CD8-positive, alpha-beta memory T cell (primary cell): Measurements from ENCODE around the gene PRCD. TPM values are rescaled to one million over a fixed set of nuclear protein-coding genes. Genes with fewer than 3 reads are reported as not detected.
"Not testable (repeated sequence)": the region's sequence is repeated elsewhere in the genome, so short reads cannot be mapped to it uniquely, and the experiment has no call there.

ENCODE experiments used
- CTCF ChIA-PET: fragments of 350-600 bp; sonication (Branson Sonifier 250); formaldehyde crosslinking; loops from one replicate; lab custom pipeline; 2021; ENCODE audit warnings: antibody characterized with exemption; lab: Charles Lee
- POLR2A ChIA-PET: fragments of 350-600 bp; sonication (Branson Sonifier 250); formaldehyde crosslinking; loops from one replicate; lab custom pipeline; 2021; ENCODE audit warnings: antibody characterized with exemption; lab: Charles Lee
- DNase-seq, 5 donors: peaks; one replicate each; pipeline versions ENCODE4 v3.0.0 to v3.0.0-alpha.2; 2020 to 2022; ENCODE audit warnings: mixed read lengths in 1 of 5
- H3K27ac ChIP-seq: one replicate; pipeline ENCODE4 v1.7.0; 2013; ENCODE audit warnings: low read depth, mild to moderate bottlenecking, low read length, moderate library complexity
- H3K27me3 ChIP-seq: 2 replicates; pipeline ENCODE4 v1.7.0; 2013; ENCODE audit warnings: low read length, mild to moderate bottlenecking; ENCODE audit not compliant: insufficient read depth, poor library complexity, severe bottlenecking
- H3K36me3 ChIP-seq: 2 replicates; pipeline ENCODE4 v1.7.0; 2013; ENCODE audit warnings: mild to moderate bottlenecking, low read length, moderate library complexity; ENCODE audit not compliant: insufficient read depth
- H3K4me1 ChIP-seq: 2 replicates; pipeline ENCODE4 v1.7.0; 2013; ENCODE audit warnings: mild to moderate bottlenecking, low read length, moderate library complexity; ENCODE audit not compliant: insufficient read depth
- H3K4me3 ChIP-seq: 2 replicates; pipeline ENCODE4 v1.7.0; 2013; ENCODE audit warnings: mild to moderate bottlenecking, low read length
- H3K9me3 ChIP-seq: 2 replicates; pipeline ENCODE4 v1.7.0; 2013; ENCODE audit warnings: mild to moderate bottlenecking, low read length
- H3K27ac Mint-ChIP-seq, 8 donors: one replicate each; pipeline ENCODE4 v1.8.0; 2020 to 2021; ENCODE audit warnings: mixed read lengths in 8 of 8, mild to moderate bottlenecking in 6 of 8, inconsistent platforms in 3 of 8, moderate library complexity in 3 of 8
- H3K27me3 Mint-ChIP-seq, 2 donors: one replicate each; pipeline ENCODE4 v1.8.0; 2020 to 2021; ENCODE audit warnings: mixed read lengths in 2 of 2, mild to moderate bottlenecking in 1 of 2, moderate library complexity in 1 of 2
- H3K36me3 Mint-ChIP-seq, 3 donors: one replicate each; pipeline ENCODE4 v1.8.0; 2020 to 2021; ENCODE audit warnings: mixed read lengths in 3 of 3, inconsistent platforms in 1 of 3, mild to moderate bottlenecking in 1 of 3
- H3K4me1 Mint-ChIP-seq, 3 donors: one replicate each; pipeline ENCODE4 v1.8.0; 2020 to 2021; ENCODE audit warnings: mixed read lengths in 3 of 3, inconsistent platforms in 1 of 3, mild to moderate bottlenecking in 1 of 3
- H3K4me3 Mint-ChIP-seq, 7 donors: one replicate each; pipeline ENCODE4 v1.8.0; 2020 to 2021; ENCODE audit warnings: mixed read lengths in 7 of 7, mild to moderate bottlenecking in 6 of 7, moderate library complexity in 4 of 7, inconsistent platforms in 2 of 7
- H3K9me3 Mint-ChIP-seq, 5 donors: one replicate each; pipeline ENCODE4 v1.8.0; 2020 to 2022; ENCODE audit warnings: mixed read lengths in 5 of 5, mild to moderate bottlenecking in 3 of 5, moderate library complexity in 2 of 5, inconsistent platforms in 1 of 5
- polyA plus RNA-seq: library from polyadenylated mRNA; unstranded; fragments of 300-500 nt; fragmentation: Illumina TruSeq; gene quantifications from one replicate; pipeline ENCODE4 v1.2.3, GENCODE V29; 2021
- total RNA-seq, 2 experiments: library from RNA; stranded (reverse); gene quantifications; one replicate each; pipeline ENCODE4 v1.2.3, GENCODE V29; 2021

The PRCD gene
- total and polyA plus RNA-seq, 3 experiments from 2014 or later = 0.38 to 1.2 (median 0.53) TPM

- Histone ChIP-seq H3K27ac (peak overlapping the region; percentile 91), H3K4me3 (peak overlapping the region; percentile 76), H3K4me1 (peaks cover 49% of the 10 kb centered on the region), H3K9me3 (no peaks in the 10 kb centered on the region), H3K27me3 (no peaks in the 10 kb centered on the region), H3K36me3 (peaks cover 11% of the 10 kb centered on the region)
- Mint-ChIP-seq H3K36me3 (peaks cover 4 to 50% (median 8%) of the 10 kb centered on the region in 3 donors), H3K9me3 (no peaks in the 10 kb centered on the region), H3K4me1 (peaks cover 63 to 71% (median 67%) of the 10 kb centered on the region in 3 donors), H3K4me3 (peak overlapping the region; percentile 97 to 99 (median 99)), H3K27me3 (no peaks in the 10 kb centered on the region), H3K27ac (peak overlapping the region; percentile 96 to 100 (median 99))
- ChIA-PET CTCF (interaction anchor here (0.8 to 7.6 kb wide), 18 partner anchors 11 to 159 kb away, joined by 3 to 55 read pairs (median 4); partner anchors contain the start of genes PRCD and ST6GALNAC2), POLR2A (interaction anchor here (0.6 to 2.0 kb wide), 8 partner anchors 11 to 114 kb away, joined by 3 to 5 read pairs (median 4); partner anchors contain the start of gene RHBDF2)
- DNase-seq = peak; percentile 85 to 96 (median 93)
Observed at GRCh38 chr17:76557368-76558197, 17.7 kb downstream of the PRCD start.

- no peaks in the 10 kb centered on the region for H3K27me3 Mint-ChIP-seq
- ChIA-PET POLR2A (interaction anchor here (0.8 to 1.9 kb wide), 6 partner anchors 12 to 113 kb away, joined by 3 to 5 read pairs (median 4); no protein-coding TSS in a partner anchor), CTCF (interaction anchor here (0.8 to 7.6 kb wide), 16 partner anchors 11 to 158 kb away, joined by 3 to 55 read pairs (median 6); partner anchors contain the start of genes ST6GALNAC2 and UBE2O)
- peaks cover 71 to 79% (median 76%) of the 10 kb centered on the region in 3 donors for H3K4me1 Mint-ChIP-seq
- H3K36me3 Mint-ChIP-seq = peaks cover 7 to 59% (median 10%) of the 10 kb centered on the region in 3 donors
- H3K27ac Mint-ChIP-seq = peak overlapping the region; percentile 96 to 100 (median 99)
- H3K36me3 ChIP-seq = peaks cover 16% of the 10 kb centered on the region
- H3K9me3 ChIP-seq = no peaks in the 10 kb centered on the region
- H3K4me1 ChIP-seq = peaks cover 53% of the 10 kb centered on the region
- H3K9me3 Mint-ChIP-seq = no peaks in the 10 kb centered on the region
- H3K4me3 ChIP-seq = peak overlapping the region; percentile 76
- no peak for DNase-seq
- H3K4me3 Mint-ChIP-seq = peak overlapping the region; percentile 97 to 99 (median 99)
- peak overlapping the region; percentile 91 for H3K27ac ChIP-seq
- H3K27me3 ChIP-seq = no peaks in the 10 kb centered on the region
Observed at GRCh38 chr17:76558198-76559095, 18.6 kb downstream of the PRCD start.

- H3K4me1 Mint-ChIP-seq = peaks cover 72 to 79% (median 77%) of the 10 kb centered on the region in 3 donors
- H3K9me3 Mint-ChIP-seq, H3K27me3 Mint-ChIP-seq, DNase-seq, H3K27me3 ChIP-seq, H3K4me3 ChIP-seq, POLR2A ChIA-PET, H3K9me3 ChIP-seq: not testable (repeated sequence)
- H3K4me3 Mint-ChIP-seq = peak overlapping the region; percentile 97 to 99 (median 99)
- Histone ChIP-seq H3K36me3 (peaks cover 16% of the 10 kb centered on the region), H3K27ac (peak overlapping the region; percentile 91), H3K4me1 (peaks cover 53% of the 10 kb centered on the region)
- H3K27ac Mint-ChIP-seq = peak overlapping the region; percentile 91 to 100 (median 99)
- peaks cover 7 to 61% (median 11%) of the 10 kb centered on the region in 3 donors for H3K36me3 Mint-ChIP-seq
- CTCF ChIA-PET = interaction anchor here (1.1 to 7.6 kb wide), 10 partner anchors 10 to 168 kb away, joined by 3 to 55 read pairs (median 16); partner anchors contain the start of gene ST6GALNAC2
Observed at GRCh38 chr17:76559460-76559859, 19.6 kb downstream of the PRCD start.

GRCh38 chr17:76560036-76560876 lies 20.4 kb downstream of the PRCD start:
- Histone ChIP-seq H3K9me3 (no peaks in the 10 kb centered on the region), H3K36me3 (peaks cover 24% of the 10 kb centered on the region), H3K4me1 (peaks cover 53% of the 10 kb centered on the region), H3K27ac (peak overlapping the region; percentile 91), H3K27me3 (no peaks in the 10 kb centered on the region), H3K4me3 (no peak overlapping the region)
- peaks cover 8 to 69% (median 14%) of the 10 kb centered on the region in 3 donors for H3K36me3 Mint-ChIP-seq
- H3K4me1 Mint-ChIP-seq = peaks cover 69 to 81% (median 79%) of the 10 kb centered on the region in 3 donors
- DNase-seq = no peak
- H3K9me3 Mint-ChIP-seq = no peaks in the 10 kb centered on the region
- H3K4me3 Mint-ChIP-seq = peak overlapping the region; percentile 78 to 99 (median 98)
- H3K27me3 Mint-ChIP-seq = no peaks in the 10 kb centered on the region
- peak overlapping the region; percentile 91 to 100 (median 98) for H3K27ac Mint-ChIP-seq
- POLR2A ChIA-PET = interaction anchor here (1.2 kb wide), 2 partner anchors 23 to 775 kb away, joined by 3 to 5 read pairs; no protein-coding TSS in a partner anchor
- CTCF ChIA-PET = interaction anchor here (0.8 to 7.6 kb wide), 10 partner anchors 13 to 167 kb away, joined by 3 to 55 read pairs (median 6); partner anchors contain the start of gene ST6GALNAC2

- Mint-ChIP-seq H3K4me3 (peak overlapping the region; percentile 78 to 99 (median 98)), H3K9me3 (no peaks in the 10 kb centered on the region), H3K27ac (peak overlapping the region; percentile 91 to 100 (median 98)), H3K36me3 (peaks cover 14 to 74% (median 20%) of the 10 kb centered on the region in 3 donors), H3K27me3 (no peaks in the 10 kb centered on the region), H3K4me1 (peaks cover 71 to 82% (median 81%) of the 10 kb centered on the region in 3 donors)
- ChIA-PET POLR2A (interaction anchor here (0.6 to 1.2 kb wide), 4 partner anchors 8 to 776 kb away, joined by 3 to 7 read pairs (median 4); partner anchors contain the start of gene SRSF2), CTCF (interaction anchor here (0.8 to 7.6 kb wide), 8 partner anchors 14 to 166 kb away, joined by 3 to 55 read pairs (median 10); partner anchors contain the start of gene ST6GALNAC2)
- peaks cover 53% of the 10 kb centered on the region for H3K4me1 ChIP-seq
- peak overlapping the region; percentile 53 for H3K4me3 ChIP-seq
- no peaks in the 10 kb centered on the region for H3K27me3 ChIP-seq
- peak in 1 of 5 donors; percentile 29 for DNase-seq
- peak overlapping the region; percentile 91 for H3K27ac ChIP-seq
- no peaks in the 10 kb centered on the region for H3K9me3 ChIP-seq
- peaks cover 30% of the 10 kb centered on the region for H3K36me3 ChIP-seq
Observed at GRCh38 chr17:76560877-76561221, 21.0 kb downstream of the PRCD start.

GRCh38 chr17:76561332-76561731 lies 21.5 kb downstream of the PRCD start:
- peak in 3 of 5 donors; percentile 11 to 70 (median 61) for DNase-seq
- Mint-ChIP-seq H3K27me3 (no peaks in the 10 kb centered on the region), H3K9me3 (no peaks in the 10 kb centered on the region), H3K36me3 (peaks cover 17 to 78% (median 21%) of the 10 kb centered on the region in 3 donors), H3K27ac (peak overlapping the region; percentile 91 to 100 (median 98)), H3K4me1 (peaks cover 75 to 85% (median 83%) of the 10 kb centered on the region in 3 donors), H3K4me3 (peak overlapping the region; percentile 78 to 99 (median 98))
- peaks cover 32% of the 10 kb centered on the region for H3K36me3 ChIP-seq
- H3K27ac ChIP-seq = peak overlapping the region; percentile 75
- peak overlapping the region; percentile 53 for H3K4me3 ChIP-seq
- peaks cover 53% of the 10 kb centered on the region for H3K4me1 ChIP-seq
- ChIA-PET POLR2A (interaction anchor here (0.6 to 1.2 kb wide), 3 partner anchors 8 to 176 kb away, joined by 3 to 7 read pairs (median 5); partner anchors contain the start of gene SRSF2), CTCF (interaction anchor here (2.2 to 7.6 kb wide), 2 partner anchors 62 to 120 kb away, joined by 18 to 55 read pairs; no protein-coding TSS in a partner anchor)
- no peaks in the 10 kb centered on the region for H3K9me3 ChIP-seq
- no peaks in the 10 kb centered on the region for H3K27me3 ChIP-seq
